H1 (cell line): ENCODE results near the gene ATXN2L. TPM values are rescaled to one million over a fixed set of nuclear protein-coding genes. Genes with fewer than 3 reads are reported as not detected.
A peak's percentile ranks its signal among the peaks of the same experiment; 100 is the strongest.

Experiments
- CTCF ChIA-PET: fragments of 300-600 bp; sonication (Branson Sonifier 250); formaldehyde crosslinking; loops from one replicate; lab custom pipeline; 2021; ENCODE audit not compliant: partially characterized antibody; lab: Charles Lee
- POLR2A ChIA-PET: fragments of 300-600 bp; sonication (Branson Sonifier 250); formaldehyde crosslinking; loops from one replicate; lab custom pipeline; 2021; ENCODE audit warnings: inconsistent platforms; ENCODE audit not compliant: partially characterized antibody; lab: Charles Lee
- DNase-seq, 2 experiments: peaks; one replicate each; pipeline versions ENCODE4 v3.0.0 to v3.0.0-alpha.2; 2010 to 2022; ENCODE audit warnings: low spot score in 2 of 2, low read depth in 1 of 2, mixed read lengths in 1 of 2
- FAIRE-seq: peaks from 2 replicates; lab custom pipeline; 2011; peaks lifted over from hg19 to GRCh38; lab: Jason Lieb, UNC
- H2AFZ ChIP-seq: 2 replicates; pipeline ENCODE4 v1.8.1; 2012; ENCODE audit warnings: low read length, inconsistent platforms
- H2AK5ac ChIP-seq: 2 replicates; pipeline ENCODE4 v1.6.1; 2013; ENCODE audit warnings: low read depth, low read length
- H2BK120ac ChIP-seq: replicated peaks from 2 replicates; pipeline ENCODE3; 2013; ENCODE audit warnings: low read depth, low read length, inconsistent platforms
- H2BK12ac ChIP-seq: 2 replicates; pipeline ENCODE4 v1.6.1; 2013; ENCODE audit warnings: low read depth, low read length
- H2BK15ac ChIP-seq: 2 replicates; pipeline ENCODE4 v1.6.1; 2013; ENCODE audit warnings: low read length
- H2BK20ac ChIP-seq: 2 replicates; pipeline ENCODE4 v1.6.1; 2013; ENCODE audit warnings: low read length
- H2BK5ac ChIP-seq: 2 replicates; pipeline ENCODE4 v1.6.1; 2013; ENCODE audit warnings: low read depth, low read length
- H3K14ac ChIP-seq: 2 replicates; pipeline ENCODE4 v1.6.1; 2013; ENCODE audit warnings: inconsistent platforms; ENCODE audit not compliant: insufficient read length
- H3K18ac ChIP-seq: 2 replicates; pipeline ENCODE4 v1.6.1; 2013; ENCODE audit warnings: low read length; ENCODE audit errors: extremely low read depth
- H3K23ac ChIP-seq: 2 replicates; pipeline ENCODE4 v1.6.1; 2013; ENCODE audit warnings: inconsistent platforms; ENCODE audit not compliant: insufficient read length
- H3K23me2 ChIP-seq: 2 replicates; pipeline ENCODE4 v1.6.1; 2013; ENCODE audit warnings: low read depth, low read length
- H3K27ac ChIP-seq: 2 replicates; pipeline ENCODE4 v1.6.1; 2011; ENCODE audit warnings: low read depth, low read length, inconsistent platforms
- H3K27me3 ChIP-seq, 4 experiments: replicated peaks in 1 of 4; 1 replicate in 1 of 4; 2 replicates in 3 of 4; pipeline versions ENCODE4 v1.6.1 to v1.8.1; 2011 to 2013; ENCODE audit warnings: low read length in 3 of 4, mild to moderate bottlenecking in 3 of 4, inconsistent platforms in 2 of 4, mixed read lengths in 2 of 4, moderate library complexity in 1 of 4; ENCODE audit not compliant: control insufficient read depth in 3 of 4, insufficient read depth in 3 of 4; ENCODE audit errors: extremely low read depth in 1 of 4
- H3K36me3 ChIP-seq, 4 experiments: 2 replicates each; pipeline versions ENCODE4 v1.6.1 to v1.8.1; 2011 to 2013; ENCODE audit warnings: mild to moderate bottlenecking in 4 of 4, low read length in 3 of 4, moderate library complexity in 2 of 4, control low read depth in 1 of 4, inconsistent platforms in 1 of 4; ENCODE audit not compliant: insufficient read depth in 4 of 4, control insufficient read depth in 2 of 4
- H3K4ac ChIP-seq: replicated peaks from 2 replicates; pipeline ENCODE3; 2013; ENCODE audit warnings: low read length, low read depth, mixed read lengths, inconsistent platforms; ENCODE audit not compliant: insufficient read length
- H3K4me1 ChIP-seq, 4 experiments: replicated peaks in 1 of 4; 1 replicate in 1 of 4; 2 replicates in 3 of 4; pipeline versions ENCODE4 v1.6.1 to v1.8.1; 2011 to 2013; ENCODE audit warnings: low read length in 3 of 4, inconsistent platforms in 2 of 4, mixed read lengths in 1 of 4; ENCODE audit not compliant: insufficient read depth in 4 of 4, control insufficient read depth in 3 of 4
- H3K4me2 ChIP-seq, 2 experiments: 2 replicates each; pipeline versions ENCODE4 v1.6.1 to v1.8.1; 2011 to 2013; ENCODE audit warnings: low read depth in 2 of 2, low read length in 2 of 2, control low read depth in 1 of 2, inconsistent platforms in 1 of 2, mild to moderate bottlenecking in 1 of 2; ENCODE audit not compliant: insufficient read depth in 1 of 2
- H3K4me3 ChIP-seq, 4 experiments: fragments of 200-600, 300-600 bp in 1 of 4; sonication (generic), shearing (Covaris generic), sonication (Bioruptor Twin) in 1 of 4; 2 replicates each; pipeline versions ENCODE4 v1.5.1 to v1.8.1; 2011 to 2016; ENCODE audit warnings: low read length in 4 of 4, low read depth in 3 of 4, control low read depth in 2 of 4, inconsistent platforms in 2 of 4, mild to moderate bottlenecking in 2 of 4, mixed read lengths in 1 of 4, moderate library complexity in 1 of 4; ENCODE audit not compliant: insufficient read depth in 2 of 4; ENCODE audit errors: extremely low read depth in 1 of 4
- H3K56ac ChIP-seq: replicated peaks from 2 replicates; pipeline ENCODE3; 2013; ENCODE audit warnings: low read depth, mild to moderate bottlenecking, mixed read lengths, low read length, inconsistent platforms; ENCODE audit not compliant: insufficient read length
- H3K79me1 ChIP-seq: 2 replicates; pipeline ENCODE4 v1.6.1; 2013; ENCODE audit warnings: low read depth, low read length, control low read depth
- H3K79me2 ChIP-seq, 2 experiments: 2 replicates each; pipeline versions ENCODE4 v1.6.1 to v1.8.1; 2012 to 2013; ENCODE audit warnings: low read length in 2 of 2, mild to moderate bottlenecking in 2 of 2, inconsistent platforms in 1 of 2; ENCODE audit not compliant: insufficient read depth in 2 of 2, control insufficient read depth in 1 of 2
- H3K9ac ChIP-seq, 4 experiments: replicated peaks in 1 of 4; 1 replicate in 1 of 4; 2 replicates in 3 of 4; pipeline versions ENCODE4 v1.6.1 to v1.8.1; 2011 to 2013; ENCODE audit warnings: low read depth in 3 of 4, low read length in 3 of 4, control low read depth in 2 of 4, mild to moderate bottlenecking in 2 of 4, moderate library complexity in 2 of 4, inconsistent platforms in 1 of 4; ENCODE audit errors: extremely low read depth in 1 of 4
- H3K9me3 ChIP-seq, 2 experiments: 2 replicates each; pipeline versions ENCODE4 v1.6.1 to v1.8.1; 2012 to 2013; ENCODE audit warnings: mild to moderate bottlenecking in 2 of 2, moderate library complexity in 2 of 2, control low read depth in 1 of 2, inconsistent platforms in 1 of 2, low read depth in 1 of 2, low read length in 1 of 2, mixed read lengths in 1 of 2; ENCODE audit not compliant: insufficient read depth in 2 of 2
- H4K20me1 ChIP-seq, 2 experiments: replicated peaks in 1 of 2; 2 replicates each; pipeline versions ENCODE3 to v1.8.1; 2011 to 2013; ENCODE audit warnings: inconsistent platforms in 2 of 2, low read length in 2 of 2, mild to moderate bottlenecking in 1 of 2; ENCODE audit not compliant: insufficient read depth in 2 of 2, control insufficient read depth in 1 of 2
- H4K5ac ChIP-seq: 2 replicates; pipeline ENCODE4 v1.6.1; 2013; ENCODE audit warnings: low read length, low read depth, mixed read lengths, inconsistent platforms; ENCODE audit not compliant: insufficient read length
- H4K8ac ChIP-seq: 2 replicates; pipeline ENCODE4 v1.8.0; 2013; ENCODE audit warnings: mild to moderate bottlenecking, moderate library complexity, low read length, inconsistent platforms; ENCODE audit not compliant: insufficient read depth; ENCODE audit errors: extremely low read depth
- H4K91ac ChIP-seq: replicated peaks from 2 replicates; pipeline ENCODE3; 2013; ENCODE audit warnings: low read length, mixed read lengths, inconsistent platforms; ENCODE audit not compliant: insufficient read length
- ASH2L ChIP-seq: fragments of 200-600, 300-600 bp; sonication (generic); IDR thresholded peaks from one replicate; pipeline ENCODE4 v1.7.1; 2017; ENCODE audit warnings: low read length
- BRCA1 ChIP-seq: IDR thresholded peaks from 2 replicates; pipeline ENCODE4 v1.6.1; 2012; ENCODE audit warnings: low read depth, low read length, improper control_type of control experiment
- CBX5 ChIP-seq: fragments of 300-800, 300-1000 bp; sonication (generic); IDR thresholded peaks from 2 replicates; pipeline ENCODE4 v1.7.1; 2016; ENCODE audit warnings: antibody characterized with exemption, low read length, low read depth
- CEBPB ChIP-seq: IDR thresholded peaks from 2 replicates; pipeline ENCODE4 v1.6.1; 2012; ENCODE audit warnings: low read depth, low read length
- EGR1 ChIP-seq: IDR thresholded peaks from 2 replicates; pipeline ENCODE4 v1.6.1; 2011; ENCODE audit warnings: low read depth, low read length, borderline replicate concordance
- EP300 ChIP-seq, 2 experiments: IDR thresholded peaks; 1 replicate in 1 of 2; 2 replicates in 1 of 2; pipeline ENCODE4 v1.6.1; 2011 to 2012; ENCODE audit warnings: low read depth in 2 of 2, low read length in 2 of 2, mild to moderate bottlenecking in 2 of 2, borderline replicate concordance in 1 of 2, inconsistent platforms in 1 of 2, moderate library complexity in 1 of 2
- MAFK ChIP-seq: IDR thresholded peaks from 2 replicates; pipeline ENCODE4 v1.6.1; 2012; ENCODE audit warnings: low read depth, mild to moderate bottlenecking, improper control_type of control experiment, low read length
- POLR2A ChIP-seq, 2 experiments: IDR thresholded peaks; 1 replicate in 1 of 2; 2 replicates in 1 of 2; pipeline ENCODE4 v1.6.1; 2011; ENCODE audit warnings: low read depth in 2 of 2, low read length in 2 of 2, mild to moderate bottlenecking in 2 of 2; ENCODE audit errors: control extremely low read depth in 1 of 2
- POU5F1 ChIP-seq: IDR thresholded peaks from 2 replicates; pipeline ENCODE4 v1.6.1; 2011; ENCODE audit warnings: low read depth, mild to moderate bottlenecking, low read length, moderate library complexity
- SP4 ChIP-seq: IDR thresholded peaks from 2 replicates; pipeline ENCODE4 v1.6.1; 2012; ENCODE audit warnings: low read length, inconsistent platforms
- TBP ChIP-seq: IDR thresholded peaks from 2 replicates; pipeline ENCODE4 v1.6.1; 2011; ENCODE audit warnings: low read depth, low read length, improper control_type of control experiment
- WGBS, 2 experiments: shearing (Covaris generic) in 1 of 2; methylation state at CpG; one replicate each; pipeline versions ENCODE4 v1.1.6 to v1.1.7; 2013 to 2015; ENCODE audit warnings: low lambda C conversion rate in 2 of 2, mixed read lengths in 2 of 2, inconsistent platforms in 1 of 2, low coverage in 1 of 2, missing lambda C conversion rate in 1 of 2; ENCODE audit not compliant: insufficient replicate concordance in 2 of 2, insufficient coverage in 1 of 2, insufficient read length in 1 of 2; ENCODE audit errors: extremely low coverage in 1 of 2, missing lambda C conversion rate in 1 of 2; 5-methylcytosine and 5-hydroxymethylcytosine counted together
- polyA plus RNA-seq, 7 experiments: library from polyadenylated mRNA; depleted of rRNA in 3 of 7; stranded (reverse) in 5 of 7; unstranded in 2 of 7; fragments of >200 nt in 5 of 7; fragments of 200-250 nt in 2 of 7; gene quantifications; 1 replicate in 5 of 7; 2 replicates in 1 of 7; 4 replicates in 1 of 7; pipeline versions ENCODE4 v1.2.1 to v1.2.3, GENCODE V29; 2011 to 2013; ENCODE audit warnings: missing spikeins in 2 of 7, mixed read lengths in 2 of 7
- total RNA-seq: library from RNA; stranded (reverse); fragmentation: NEBNext Ultra II Directional; extraction: Animal tissue kit (Norgen Biotek cat#: 25700); gene quantifications from 2 replicates; pipeline ENCODE4 v1.2.1, GENCODE V29; 2021
- TF ChIP-seq, protein P1 (sequence below): IDR thresholded peaks from 2 replicates; pipeline ENCODE4 v1.6.1; 2012; ENCODE audit warnings: inconsistent platforms
- TF ChIP-seq, protein P2 (sequence below): IDR thresholded peaks from 2 replicates; pipeline ENCODE4 v1.6.1; 2012; ENCODE audit warnings: inconsistent platforms

The ATXN2L gene
- total and polyA plus RNA-seq, 2 of the 8 experiments (the other 6 are each of a cell fraction or from before 2014, with no cell fraction given), result 79.1 to 227 TPM

DNA sequence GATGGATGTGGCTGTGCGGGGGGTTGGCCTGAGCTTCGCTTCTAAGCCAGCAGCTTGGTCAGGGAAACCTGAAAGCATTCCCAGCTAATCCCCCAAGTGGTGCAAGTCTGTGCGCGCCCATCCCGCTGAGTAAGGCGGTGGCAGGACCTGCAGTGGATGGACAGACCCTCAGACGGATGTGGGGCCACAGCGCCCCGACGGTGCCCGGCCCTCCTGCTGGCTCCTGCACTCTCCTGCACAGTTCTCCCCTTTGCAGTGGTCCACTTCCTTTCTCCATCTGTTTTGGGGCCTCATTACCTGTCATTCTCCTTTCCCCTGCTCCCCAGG, 57.8 kb downstream of the ATXN2L start:
- Histone ChIP-seq H2AFZ (peak overlapping the region; percentile 20; the same call in 1 of the 2 replicates), H3K27me3 (peaks cover 0 to 8% (median 7%) of the 10 kb centered on the region in 4 experiments; a peak in 2 of 7 replicates), H3K23me2 (peaks cover 13% of the 10 kb centered on the region), H3K9ac (peak overlapping the region in 2 of 4 experiments; percentile 64 to 74; a peak in 4 of 7 replicates), H3K18ac (peak overlapping the region; percentile 78), H3K79me2 (no peaks in the 10 kb centered on the region), H4K20me1 (peaks cover 0 to 2% of the 10 kb centered on the region in 2 experiments), H3K79me1 (no peaks in the 10 kb centered on the region; the same call in none of the 2 replicates), H2BK15ac (peak overlapping the region; percentile 48; the same call in 1 of the 2 replicates), H3K23ac (no peak overlapping the region), H4K8ac (peak overlapping the region; percentile 97; the same call in 1 of the 2 replicates), H3K9me3 (no peaks in the 10 kb centered on the region), H2BK120ac (no peak overlapping the region), H2BK12ac (peak overlapping the region; percentile 98; the same call in 1 of the 2 replicates), H3K27ac (peak overlapping the region; percentile 47; the same call in 1 of the 2 replicates), H4K5ac (no peak overlapping the region), H3K56ac (no peak overlapping the region), H2BK20ac (peak overlapping the region; percentile 88; the same call in 1 of the 2 replicates), H2BK5ac (peak overlapping the region; percentile 71; the same call in 1 of the 2 replicates), H2AK5ac (peak overlapping the region; percentile 5; the same call in 1 of the 2 replicates), H3K14ac (no peak overlapping the region), H3K4me3 (peak overlapping the region; percentile 30 to 71 (median 44)), H3K4me1 (peaks cover 0 to 41% (median 30%) of the 10 kb centered on the region in 4 experiments; a peak in 6 of 7 replicates), H3K4ac (no peak overlapping the region), H4K91ac (no peak overlapping the region), H3K36me3 (no peaks in the 10 kb centered on the region), H3K4me2 (peak overlapping the region; percentile 78 to 84)
- 12% methylated on average over 11 of the region's 11 CpGs; no CpG with 5 or more reads in 1 of the 2 experiments for WGBS, 2 experiments
- ChIA-PET CTCF (interaction anchor here (0.9 to 2.7 kb wide), 4 partner anchors 33 to 64 kb away, joined by 3 to 18 read pairs (median 4); no protein-coding TSS in a partner anchor), POLR2A (interaction anchor here (1.1 to 13.3 kb wide), 15 partner anchors 9 to 70 kb away, joined by 3 to 164 read pairs (median 6); partner anchors contain the start of genes ATXN2L, NFATC2IP, SH2B1 and TUFM)
- FAIRE-seq, result no peak
- DNase-seq, result no peak
- TF ChIP-seq, protein P1, sequence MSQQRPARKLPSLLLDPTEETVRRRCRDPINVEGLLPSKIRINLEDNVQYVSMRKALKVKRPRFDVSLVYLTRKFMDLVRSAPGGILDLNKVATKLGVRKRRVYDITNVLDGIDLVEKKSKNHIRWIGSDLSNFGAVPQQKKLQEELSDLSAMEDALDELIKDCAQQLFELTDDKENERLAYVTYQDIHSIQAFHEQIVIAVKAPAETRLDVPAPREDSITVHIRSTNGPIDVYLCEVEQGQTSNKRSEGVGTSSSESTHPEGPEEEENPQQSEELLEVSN, result no peak
- peak; percentile 30 for TF ChIP-seq ASH2L
- TF ChIP-seq TBP, result peak; percentile 12; the same call in 1 of the 2 replicates
- TF ChIP-seq POU5F1, result no peak
- no peak for TF ChIP-seq POLR2A (IDR thresholded peaks at IDR 0.05; ENCODE audit: control extremely low read depth in 1 of 2, low read depth in 2 of 2, low read length in 2 of 2)
- TF ChIP-seq MAFK, result no peak
- no peak for TF ChIP-seq EP300 (IDR thresholded peaks at IDR 0.05; ENCODE audit: borderline replicate concordance in 1 of 2, low read depth in 2 of 2, low read length in 2 of 2)
- TF ChIP-seq, protein P2, sequence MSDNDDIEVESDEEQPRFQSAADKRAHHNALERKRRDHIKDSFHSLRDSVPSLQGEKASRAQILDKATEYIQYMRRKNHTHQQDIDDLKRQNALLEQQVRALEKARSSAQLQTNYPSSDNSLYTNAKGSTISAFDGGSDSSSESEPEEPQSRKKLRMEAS, result no peak
- TF ChIP-seq CBX5, result no peak
- no peak for TF ChIP-seq CEBPB
- no peak for TF ChIP-seq EGR1
- TF ChIP-seq SP4, result no peak
- TF ChIP-seq BRCA1, result no peak
